Effector CD8-positive, alpha-beta T cell (primary cell): ENCODE measurements around the gene ALLC.

Source experiments
- DNase-seq: peaks from one replicate; lab custom pipeline; 2025; lab: John Stamatoyannopoulos, UW

ALLC gene

DNA sequence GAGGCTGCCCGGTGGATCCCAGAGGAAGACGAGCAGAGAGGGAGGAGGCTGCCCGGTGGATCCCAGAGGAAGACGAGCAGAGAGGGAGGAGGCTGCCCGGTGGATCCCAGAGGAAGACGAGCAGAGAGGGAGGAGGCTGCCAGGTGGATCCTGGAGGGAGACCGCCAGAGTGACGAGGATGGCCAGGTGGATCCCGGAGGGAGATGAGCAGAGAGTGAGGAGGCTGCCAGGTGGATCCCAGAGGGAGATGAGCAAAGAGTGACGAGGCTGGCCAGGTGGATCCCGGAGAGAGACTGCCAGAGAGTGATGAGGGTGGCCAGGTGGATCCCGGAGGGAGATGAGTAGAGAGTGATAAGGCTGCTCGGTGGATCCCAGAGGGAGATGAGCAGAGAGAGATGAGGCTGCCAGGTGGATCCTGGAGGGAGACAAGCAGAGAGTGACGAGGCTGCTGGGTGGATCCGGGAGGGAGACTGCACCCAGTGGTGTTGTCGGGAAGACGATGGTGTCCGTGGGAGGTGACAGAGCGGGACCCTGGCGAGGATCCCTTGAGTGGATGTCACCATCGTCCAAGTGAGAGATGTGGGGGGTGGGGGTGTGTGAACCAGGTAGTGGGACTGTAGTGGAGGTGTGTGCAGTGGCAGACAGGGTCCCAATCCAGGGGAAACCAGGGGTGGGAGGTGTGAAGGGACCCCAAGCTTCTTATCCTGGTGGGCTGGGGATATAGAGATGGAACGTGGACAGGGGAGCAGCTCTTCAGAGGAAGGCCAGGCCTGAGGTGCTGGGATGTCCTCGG is 67.7 kb downstream of the ALLC start:
- DNase-seq, result no peak

- DNase-seq, result no peak
Observed at GRCh38 chr2:3726511-3726910, 68.5 kb downstream of the ALLC start.

DNA sequence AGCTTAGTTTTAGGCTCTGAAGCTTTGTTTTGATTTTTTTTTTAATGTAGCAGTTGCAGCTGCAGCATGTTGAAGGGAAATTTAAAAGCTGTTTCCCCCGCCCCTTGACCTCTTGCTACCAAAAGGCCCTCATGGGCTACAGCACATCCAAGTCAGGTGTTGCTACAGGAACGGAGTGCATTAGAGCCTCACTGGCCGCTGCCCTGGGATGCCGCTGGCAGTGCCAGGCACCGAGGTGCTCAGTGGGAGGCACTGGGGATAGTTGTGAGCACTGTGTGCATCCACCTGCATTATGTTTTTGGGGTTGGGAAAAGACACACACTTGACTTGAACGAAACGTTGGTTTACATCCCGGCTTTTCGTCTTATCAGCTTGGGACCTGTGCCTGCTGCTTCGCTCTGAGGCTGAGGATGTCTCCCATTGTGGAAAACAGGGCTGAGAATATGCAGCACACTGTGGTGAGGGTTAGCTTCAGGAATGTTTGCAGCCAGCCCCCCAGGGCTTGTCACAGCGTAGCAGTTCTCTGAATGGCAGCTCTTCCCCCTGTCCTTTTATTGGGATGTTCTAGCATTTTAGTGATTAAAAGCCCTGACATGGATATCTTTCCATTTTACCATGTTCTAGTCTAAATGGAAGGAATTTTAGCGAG is 69.5 kb downstream of the ALLC start:
- DNase-seq, result no peak

DNA sequence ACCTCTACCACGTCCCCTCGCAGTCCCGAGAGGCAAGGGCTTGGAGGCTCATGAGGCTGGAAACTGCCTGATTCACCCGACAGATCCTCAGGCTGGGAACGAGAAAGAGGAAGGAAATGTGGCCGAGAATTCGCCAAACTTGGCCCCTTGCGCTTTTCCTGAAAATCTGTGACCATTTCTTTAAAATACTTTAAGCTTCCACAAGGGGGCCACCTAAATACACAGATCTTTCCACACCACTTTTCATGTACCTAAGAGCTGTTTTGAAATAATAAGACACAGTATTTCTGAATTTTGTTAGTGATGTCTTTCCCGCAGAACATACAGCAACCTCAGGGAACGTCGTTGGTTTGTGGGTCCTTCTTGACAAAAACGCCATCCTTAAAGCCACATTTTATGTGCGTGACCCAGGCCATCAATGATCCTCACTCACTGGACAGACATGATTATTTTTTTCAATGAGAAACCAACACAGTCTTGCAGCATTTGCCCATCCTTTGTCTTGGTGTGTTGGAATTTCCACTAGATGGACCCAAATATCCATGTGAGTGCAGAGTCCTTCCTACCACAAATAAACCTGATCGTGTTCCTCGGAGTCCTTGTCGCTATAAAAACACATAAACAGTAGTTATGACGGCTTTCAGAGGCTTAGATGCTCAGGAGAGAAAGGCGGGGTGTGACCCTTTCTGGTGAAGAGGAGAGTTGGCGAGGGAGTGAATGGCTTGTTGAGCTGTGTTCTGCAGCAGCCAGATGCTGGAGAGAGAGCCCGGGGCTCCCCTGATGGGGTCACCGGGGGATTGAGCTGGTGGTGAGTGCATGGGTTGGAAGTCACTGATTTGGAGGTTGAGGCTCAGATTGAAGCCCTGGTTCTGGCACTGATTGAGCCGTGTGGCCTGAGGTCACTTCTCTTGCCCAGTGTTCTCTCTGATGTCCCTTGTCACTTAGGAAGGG is 70.4 kb downstream of the ALLC start:
- no peak for DNase-seq

GRCh38 chr2:3729055-3729448 is 71.1 kb downstream of the ALLC start:
- DNase-seq, result no peak

- no peak for DNase-seq
Observed at GRCh38 chr2:3729786-3730185, 71.8 kb downstream of the ALLC start.

DNA sequence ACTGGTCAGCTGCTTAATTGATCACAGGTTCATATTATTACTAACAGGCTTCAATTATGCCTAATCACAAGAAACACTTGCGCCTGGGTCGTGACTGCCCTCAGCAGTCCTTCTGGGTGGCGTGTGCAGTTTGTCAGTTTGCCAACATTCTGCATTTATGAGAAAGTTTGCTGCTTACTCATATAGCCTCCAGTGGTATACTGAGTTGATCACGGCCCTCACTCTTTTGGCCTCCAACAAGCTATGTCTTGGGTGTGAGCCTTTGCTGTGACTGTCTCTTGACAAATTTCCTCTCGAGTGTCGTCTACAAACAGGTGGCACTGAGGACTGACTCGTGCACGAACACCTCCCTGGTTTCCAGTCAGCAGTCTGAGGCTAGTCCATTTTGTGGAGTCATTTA is 72.6 kb downstream of the ALLC start:
- no peak for DNase-seq

DNA sequence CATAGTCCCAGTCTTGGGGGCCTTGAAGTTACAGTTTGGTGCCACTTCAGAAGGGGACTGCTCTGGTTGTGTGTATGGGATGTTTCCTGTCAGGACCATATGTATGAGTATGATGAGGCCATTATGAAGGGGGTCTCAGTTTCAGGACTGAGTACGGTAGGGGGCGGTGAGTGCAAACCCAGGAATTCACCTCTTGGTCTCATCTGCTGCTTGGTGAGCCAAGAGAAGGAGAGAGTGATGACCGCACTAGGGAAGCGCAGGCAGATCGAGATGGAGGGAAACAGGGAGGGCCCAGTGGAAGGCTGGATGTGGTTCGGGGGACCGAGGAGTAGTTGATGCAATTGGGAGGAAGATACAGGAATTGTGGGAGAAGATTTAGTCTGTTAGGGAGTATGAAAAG is 73.8 kb downstream of the ALLC start:
- DNase-seq, result no peak

GRCh38 chr2:3736112-3736511 is 78.1 kb downstream of the ALLC start:
- no peak for DNase-seq

DNA sequence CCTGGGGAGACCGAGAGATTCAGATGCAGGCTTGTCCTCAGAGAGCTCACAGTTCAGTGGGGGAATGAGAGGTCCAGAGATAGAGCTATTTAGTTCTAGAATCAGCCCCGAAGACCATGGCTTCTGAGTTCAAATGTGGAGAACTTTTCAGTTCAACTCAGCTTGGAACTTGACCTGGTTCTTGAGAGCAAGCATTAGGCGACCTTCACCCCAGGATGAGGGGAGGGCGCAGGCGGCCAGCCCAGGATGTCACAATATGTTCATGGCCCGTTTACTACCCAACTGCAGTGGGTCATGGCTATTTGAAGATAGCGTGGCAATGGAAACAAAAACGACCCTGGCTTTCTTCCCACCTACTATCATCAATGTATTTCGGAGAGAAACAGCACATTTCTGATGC is 79.1 kb downstream of the ALLC start:
- no peak for DNase-seq

DNA sequence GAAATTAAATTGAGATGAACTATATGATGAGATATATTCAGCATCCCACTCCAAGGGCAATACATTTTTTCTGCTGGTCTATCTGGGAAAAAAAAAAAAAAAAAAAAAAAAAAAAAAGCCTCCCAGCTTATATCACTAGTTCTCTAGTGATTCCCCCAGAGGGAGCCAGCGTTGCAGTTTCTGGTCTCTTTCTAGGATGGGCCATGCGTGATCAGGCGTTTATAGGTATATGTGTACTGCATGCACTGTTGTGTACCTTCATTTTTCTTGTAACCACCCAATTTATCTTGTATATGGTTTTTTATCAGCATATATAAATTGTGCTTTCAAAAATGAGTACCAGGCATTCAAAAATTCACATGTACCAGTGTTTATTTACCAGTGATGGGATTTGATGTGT is 80.5 kb downstream of the ALLC start:
- DNase-seq, result no peak

GRCh38 chr2:3739313-3739712 is 81.3 kb downstream of the ALLC start:
- DNase-seq, result no peak

DNA sequence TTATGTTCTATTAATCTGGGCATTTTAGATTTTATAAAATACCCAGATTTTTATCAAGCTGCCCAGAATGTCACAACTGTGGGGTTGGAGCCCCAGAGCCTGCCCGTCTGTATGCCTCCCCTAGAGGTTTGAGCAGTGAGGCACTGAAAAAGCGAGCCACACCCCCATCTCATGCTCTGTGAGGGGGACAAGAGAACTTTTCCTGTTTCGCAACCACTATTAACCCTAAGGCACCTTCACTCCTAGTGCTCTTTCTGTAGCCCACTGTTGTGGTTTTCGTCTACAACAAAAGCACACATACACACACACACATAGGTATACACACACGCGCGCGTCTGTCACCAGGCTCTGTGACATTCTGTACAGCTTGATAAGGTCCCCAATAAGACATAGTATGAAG is 83.4 kb downstream of the ALLC start:
- DNase-seq, result no peak

DNA sequence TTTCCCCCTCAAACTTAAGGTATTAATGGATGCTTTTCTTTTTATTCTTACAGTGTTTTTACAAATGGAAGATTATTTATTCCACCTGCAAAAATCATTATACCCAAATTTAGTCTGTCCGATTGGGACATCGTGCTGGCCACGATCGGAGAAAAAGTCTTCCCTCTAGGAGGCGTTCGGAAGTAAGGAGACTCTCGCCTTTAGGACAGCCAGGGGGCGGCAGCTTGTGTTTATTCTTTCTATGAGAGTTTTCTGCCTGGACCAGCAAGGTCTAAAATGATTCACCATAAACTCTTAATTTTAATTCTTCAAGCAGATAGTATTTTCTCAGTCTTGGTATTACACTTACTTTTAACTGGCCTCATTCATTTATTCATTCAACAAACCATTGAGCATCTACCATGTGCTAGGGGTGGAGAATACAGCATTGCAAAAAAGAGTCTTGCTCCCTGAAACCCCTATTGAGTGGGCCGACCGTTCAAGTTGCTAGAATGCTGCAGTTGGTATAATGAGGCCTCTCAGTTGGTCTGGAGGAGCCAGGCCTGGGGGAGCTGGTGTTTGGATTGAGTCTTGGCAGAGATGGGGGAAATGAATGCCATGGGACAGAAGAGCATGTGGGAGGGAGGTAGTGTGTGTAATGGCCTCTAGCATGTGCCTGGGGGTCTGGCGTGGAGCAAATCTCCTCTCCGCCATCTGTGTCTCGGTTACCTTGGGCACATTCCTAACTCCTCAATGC is 84.0 kb downstream of the ALLC start:
- DNase-seq, result no peak

GRCh38 chr2:3742743-3743508 is 84.9 kb downstream of the ALLC start:
- DNase-seq, result no peak

- no peak for DNase-seq
Observed at GRCh38 chr2:3743951-3744555, 86.1 kb downstream of the ALLC start.

DNA sequence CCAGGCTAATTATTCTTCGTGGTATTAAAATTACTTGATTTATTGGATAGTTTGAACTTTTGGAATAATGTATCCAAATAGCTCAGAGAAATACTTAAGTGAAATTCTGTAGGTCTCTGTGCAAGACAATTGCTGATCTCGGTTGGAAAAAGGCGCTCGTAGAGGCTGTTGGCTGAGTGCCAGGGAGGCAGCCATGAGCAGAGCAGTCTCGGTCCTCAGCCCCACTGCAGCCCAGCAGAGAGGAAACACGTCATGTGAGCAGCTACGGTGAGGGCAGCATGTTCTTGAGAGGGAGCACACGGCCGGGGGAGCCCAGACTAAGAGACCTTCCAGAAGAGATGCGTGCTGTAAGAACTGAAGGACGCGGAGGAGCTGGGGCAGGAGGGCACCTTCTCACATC is 87.9 kb downstream of the ALLC start:
- no peak for DNase-seq

DNA sequence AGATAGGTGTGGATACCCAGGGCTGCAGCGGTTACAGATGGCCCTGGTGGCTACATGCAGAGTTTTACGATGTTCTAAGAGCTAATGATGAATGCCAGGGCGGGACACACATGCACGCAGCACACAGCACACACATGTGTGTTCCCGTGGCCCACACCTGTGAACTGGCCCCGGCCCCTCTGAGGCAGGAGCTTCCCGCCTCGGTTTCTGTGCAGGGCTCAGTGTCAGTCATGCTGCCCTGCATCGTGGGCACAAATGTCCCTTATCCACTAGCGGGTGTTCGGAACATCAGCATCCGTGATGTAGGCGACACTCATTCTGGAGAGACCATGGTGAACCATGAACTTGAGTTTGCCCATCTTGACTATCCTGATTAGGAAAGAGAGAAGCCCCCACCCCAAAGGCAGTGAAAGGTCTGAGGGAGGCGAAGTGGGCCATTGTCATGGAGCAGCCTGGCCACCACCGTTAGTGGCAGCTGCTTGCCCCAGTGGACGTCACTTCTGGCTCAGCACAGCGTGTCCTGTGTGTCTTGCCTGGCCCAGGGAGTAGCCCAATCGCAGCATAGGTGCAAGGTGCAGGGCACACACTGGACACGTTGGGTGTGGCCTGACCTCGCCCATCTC is 89.1 kb downstream of the ALLC start:
- DNase-seq, result no peak

DNA sequence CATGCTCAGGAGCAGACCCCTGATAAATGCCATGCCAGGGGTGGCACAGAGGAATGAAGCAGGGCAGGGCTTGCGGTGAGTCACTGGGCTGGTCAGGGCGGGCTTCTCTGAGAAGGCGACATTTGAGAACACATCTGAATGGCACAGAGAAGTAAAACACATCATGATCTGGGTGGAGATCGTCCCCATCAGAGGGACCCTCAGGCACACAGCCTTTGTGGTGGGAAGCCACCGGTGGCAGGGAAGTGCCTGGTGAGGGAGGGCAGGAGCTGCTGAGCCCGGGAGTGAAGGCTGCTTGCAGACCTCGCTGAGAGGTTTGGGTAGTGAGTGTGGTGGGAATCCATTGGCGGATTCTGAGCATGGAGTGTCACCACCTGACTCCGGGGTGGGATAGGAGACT is 89.8 kb downstream of the ALLC start:
- DNase-seq, result no peak

GRCh38 chr2:3749201-3749600 is 91.2 kb downstream of the ALLC start:
- DNase-seq, result no peak
